ENCODE results near the gene KRT222.

- TF ChIP-seq, protein P1, sequence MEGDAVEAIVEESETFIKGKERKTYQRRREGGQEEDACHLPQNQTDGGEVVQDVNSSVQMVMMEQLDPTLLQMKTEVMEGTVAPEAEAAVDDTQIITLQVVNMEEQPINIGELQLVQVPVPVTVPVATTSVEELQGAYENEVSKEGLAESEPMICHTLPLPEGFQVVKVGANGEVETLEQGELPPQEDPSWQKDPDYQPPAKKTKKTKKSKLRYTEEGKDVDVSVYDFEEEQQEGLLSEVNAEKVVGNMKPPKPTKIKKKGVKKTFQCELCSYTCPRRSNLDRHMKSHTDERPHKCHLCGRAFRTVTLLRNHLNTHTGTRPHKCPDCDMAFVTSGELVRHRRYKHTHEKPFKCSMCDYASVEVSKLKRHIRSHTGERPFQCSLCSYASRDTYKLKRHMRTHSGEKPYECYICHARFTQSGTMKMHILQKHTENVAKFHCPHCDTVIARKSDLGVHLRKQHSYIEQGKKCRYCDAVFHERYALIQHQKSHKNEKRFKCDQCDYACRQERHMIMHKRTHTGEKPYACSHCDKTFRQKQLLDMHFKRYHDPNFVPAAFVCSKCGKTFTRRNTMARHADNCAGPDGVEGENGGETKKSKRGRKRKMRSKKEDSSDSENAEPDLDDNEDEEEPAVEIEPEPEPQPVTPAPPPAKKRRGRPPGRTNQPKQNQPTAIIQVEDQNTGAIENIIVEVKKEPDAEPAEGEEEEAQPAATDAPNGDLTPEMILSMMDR (conservative IDR thresholded peaks at IDR 0.05; ENCODE audit: low read length) = no peak
- no peak for TF ChIP-seq EZH2phosphoT487 (IDR thresholded peaks at IDR 0.05; ENCODE audit: borderline replicate concordance, low read depth, low read length)
Measured at GRCh38 chr17:40703652-40704051, 38.7 kb upstream of the KRT222 start, which contains the start of gene KRT24.
